GM23338 (cell line): ENCODE data around the gene NDUFV1. TPM values are rescaled to one million over a fixed set of nuclear protein-coding genes. Genes with fewer than 3 reads are reported as not detected.

Experiments
- ATAC-seq: fragments of 200-7000 bp; cut with Tn5 transposase; 3 replicates; pipeline ENCODE4 v1.9.1; 2020
- DNase-seq: peaks from one replicate; pipeline ENCODE4 v3.0.0-alpha.2; 2015; ENCODE audit warnings: low spot score
- H2AFZ ChIP-seq: fragments of 200-600 bp; sonication (generic); 2 replicates; pipeline ENCODE4 v1.8.0; 2016; ENCODE audit warnings: antibody characterized with exemption, mild to moderate bottlenecking, moderate library complexity
- H3F3A ChIP-seq: fragments of 200-600 bp; sonication (generic); replicated peaks from 2 replicates; pipeline ENCODE4 v1.8.0; 2017; ENCODE audit warnings: antibody characterized with exemption, mixed run types, low read depth
- H3K27ac ChIP-seq: fragments of 200-600 bp; sonication (generic); 2 replicates; pipeline ENCODE4 v1.6.1; 2016; ENCODE audit warnings: low read depth
- H3K27me3 ChIP-seq: fragments of 200-600 bp; sonication (generic); 2 replicates; pipeline ENCODE4 v1.8.0; 2016; ENCODE audit warnings: mild to moderate bottlenecking, mixed run types, moderate library complexity; ENCODE audit not compliant: insufficient read depth
- H3K36me3 ChIP-seq: fragments of 200-600 bp; sonication (generic); 2 replicates; pipeline ENCODE4 v1.8.0; 2016; ENCODE audit warnings: mild to moderate bottlenecking; ENCODE audit not compliant: insufficient read depth
- H3K4me1 ChIP-seq: fragments of 200-600 bp; sonication (generic); 2 replicates; pipeline ENCODE4 v1.8.0; 2016; ENCODE audit warnings: mild to moderate bottlenecking, moderate library complexity; ENCODE audit not compliant: insufficient read depth
- H3K4me2 ChIP-seq: fragments of 200-600 bp; sonication (generic); 2 replicates; pipeline ENCODE4 v1.7.1; 2017; ENCODE audit warnings: mixed run types
- H3K4me3 ChIP-seq: fragments of 200-600 bp; sonication (generic); 2 replicates; pipeline ENCODE4 v1.6.1; 2016; ENCODE audit warnings: mixed run types
- H3K79me2 ChIP-seq: fragments of 200-600 bp; sonication (generic); replicated peaks from 2 replicates; pipeline ENCODE4 v1.8.0; 2017; ENCODE audit warnings: mild to moderate bottlenecking; ENCODE audit not compliant: insufficient read depth
- H3K9me2 ChIP-seq: fragments of 200-600 bp; sonication (generic); 2 replicates; pipeline ENCODE4 v1.8.0; 2017; ENCODE audit not compliant: insufficient read depth
- H4K20me1 ChIP-seq: fragments of 200-600 bp; sonication (generic); replicated peaks from 2 replicates; pipeline ENCODE4 v1.8.0; 2017; ENCODE audit warnings: mild to moderate bottlenecking; ENCODE audit not compliant: insufficient read depth
- H3K27ac Mint-ChIP-seq: 2 replicates; pipeline ENCODE4 v1.8.0; 2020; ENCODE audit warnings: inconsistent platforms, mild to moderate bottlenecking, moderate library complexity, mixed read lengths
- H3K27me3 Mint-ChIP-seq: 3 replicates; pipeline ENCODE4 v1.8.0; 2022; ENCODE audit warnings: low read depth, mild to moderate bottlenecking, moderate library complexity, mixed read lengths, inconsistent platforms; ENCODE audit not compliant: insufficient read depth, poor library complexity
- H3K36me3 Mint-ChIP-seq: 3 replicates; pipeline ENCODE4 v1.8.0; 2021; ENCODE audit warnings: low read depth, mild to moderate bottlenecking, inconsistent platforms, moderate library complexity, mixed read lengths
- H3K4me1 Mint-ChIP-seq: 3 replicates; pipeline ENCODE4 v1.8.0; 2020; ENCODE audit warnings: mild to moderate bottlenecking, inconsistent platforms, mixed read lengths
- H3K4me3 Mint-ChIP-seq: 3 replicates; pipeline ENCODE4 v1.8.0; 2021; ENCODE audit warnings: moderate library complexity, mild to moderate bottlenecking, inconsistent platforms, mixed read lengths
- H3K9me3 Mint-ChIP-seq: 3 replicates; pipeline ENCODE4 v1.8.0; 2020; ENCODE audit warnings: moderate library complexity, mild to moderate bottlenecking, inconsistent platforms, mixed read lengths
- CREB1 ChIP-seq: fragments of 250-450 bp; sonication (Bioruptor Pico); IDR thresholded peaks from 2 replicates; pipeline ENCODE4 v1.5.0; 2020; ENCODE audit warnings: low read depth, mild to moderate bottlenecking, moderate library complexity
- ETS1 ChIP-seq: IDR thresholded peaks from 2 replicates; pipeline ENCODE4 v1.6.1; 2016; ENCODE audit warnings: antibody characterized with exemption
- EZH2 ChIP-seq: fragments of 200-600 bp; sonication (generic); IDR thresholded peaks from one replicate; pipeline ENCODE4 v1.8.0; 2017; ENCODE audit warnings: antibody characterized with exemption, mild to moderate bottlenecking, low read depth; ENCODE audit not compliant: unreplicated experiment
- EZH2phosphoT487 ChIP-seq: fragments of 200-600 bp; sonication (generic); IDR thresholded peaks from one replicate; pipeline ENCODE4 v1.8.1; 2018; ENCODE audit warnings: antibody characterized with exemption; ENCODE audit not compliant: unreplicated experiment
- JUNB ChIP-seq: IDR thresholded peaks from one replicate; pipeline ENCODE4 v1.6.1; 2016; ENCODE audit warnings: antibody characterized with exemption; ENCODE audit not compliant: unreplicated experiment
- NANOG ChIP-seq: IDR thresholded peaks from 2 replicates; pipeline ENCODE4 v1.6.1; 2016; ENCODE audit warnings: antibody characterized with exemption, borderline replicate concordance
- POLR2AphosphoS5 ChIP-seq: IDR thresholded peaks from 2 replicates; pipeline ENCODE4 v1.6.1; 2016; ENCODE audit warnings: antibody characterized with exemption, low read depth
- REST ChIP-seq: IDR thresholded peaks from one replicate; pipeline ENCODE4 v1.6.1; 2018; ENCODE audit warnings: antibody characterized with exemption; ENCODE audit not compliant: unreplicated experiment
- STAT1 ChIP-seq: IDR thresholded peaks from one replicate; pipeline ENCODE4 v1.6.1; 2016; ENCODE audit warnings: antibody characterized with exemption; ENCODE audit not compliant: unreplicated experiment
- ZNF114 ChIP-seq: fragments of 250-450 bp; sonication (Bioruptor Pico); IDR thresholded peaks from 2 replicates; pipeline ENCODE4 v1.5.0; 2020; ENCODE audit warnings: mild to moderate bottlenecking, moderate library complexity
- ZNF331 ChIP-seq: fragments of 250-450 bp; sonication (Bioruptor Pico); IDR thresholded peaks from 2 replicates; pipeline ENCODE4 v1.5.0; 2020; ENCODE audit warnings: low read depth, mild to moderate bottlenecking, moderate library complexity
- ZNF462 ChIP-seq: fragments of 250-450 bp; sonication (Bioruptor Pico); IDR thresholded peaks from 2 replicates; pipeline ENCODE4 v1.5.0; 2020; ENCODE audit warnings: mild to moderate bottlenecking, moderate library complexity
- polyA plus RNA-seq: library from polyadenylated mRNA; unstranded; fragments of >200 nt; fragmentation: Nextera tagmentation; extraction: Ambion mirVana; gene quantifications from 2 replicates; pipeline ENCODE4 v1.2.1, GENCODE V29; 2016
- total RNA-seq: library from RNA; depleted of rRNA; stranded (reverse); fragments of >200 nt; shearing (Covaris generic); gene quantifications from 2 replicates; pipeline ENCODE4 v1.2.3, GENCODE V29; 2014
- TF ChIP-seq, protein P1 (sequence below), 2 experiments: fragments of 200-600 bp in 1 of 2; sonication (generic) in 1 of 2; conservative IDR thresholded peaks; 2 replicates each; pipeline versions ENCODE4 v1.5.1 to v1.6.1; 2016 to 2017; ENCODE audit warnings: antibody characterized with exemption in 2 of 2, low read depth in 2 of 2, mild to moderate bottlenecking in 2 of 2, moderate library complexity in 1 of 2

Gene NDUFV1
- total and polyA plus RNA-seq, 2 experiments from 2014 or later = 104 to 241 TPM

- peaks cover 9% of the 10 kb centered on the region for H3K27me3 Mint-ChIP-seq
- DNase-seq (no peak), ATAC-seq (no peak)
- no peaks in the 10 kb centered on the region for H3K36me3 Mint-ChIP-seq
- H3K27ac ChIP-seq = no peak overlapping the region
- no peaks in the 10 kb centered on the region; the same call in 1 of the 3 replicates for H3K9me3 Mint-ChIP-seq
- no peaks in the 10 kb centered on the region for H4K20me1 ChIP-seq
- no peaks in the 10 kb centered on the region for H3K4me1 ChIP-seq
- H3K27ac Mint-ChIP-seq = no peak overlapping the region
- H3K36me3 ChIP-seq = no peaks in the 10 kb centered on the region
- no peak overlapping the region for H3K4me3 Mint-ChIP-seq
- TF ChIP-seq ETS1 = no peak
- TF ChIP-seq, protein P1, sequence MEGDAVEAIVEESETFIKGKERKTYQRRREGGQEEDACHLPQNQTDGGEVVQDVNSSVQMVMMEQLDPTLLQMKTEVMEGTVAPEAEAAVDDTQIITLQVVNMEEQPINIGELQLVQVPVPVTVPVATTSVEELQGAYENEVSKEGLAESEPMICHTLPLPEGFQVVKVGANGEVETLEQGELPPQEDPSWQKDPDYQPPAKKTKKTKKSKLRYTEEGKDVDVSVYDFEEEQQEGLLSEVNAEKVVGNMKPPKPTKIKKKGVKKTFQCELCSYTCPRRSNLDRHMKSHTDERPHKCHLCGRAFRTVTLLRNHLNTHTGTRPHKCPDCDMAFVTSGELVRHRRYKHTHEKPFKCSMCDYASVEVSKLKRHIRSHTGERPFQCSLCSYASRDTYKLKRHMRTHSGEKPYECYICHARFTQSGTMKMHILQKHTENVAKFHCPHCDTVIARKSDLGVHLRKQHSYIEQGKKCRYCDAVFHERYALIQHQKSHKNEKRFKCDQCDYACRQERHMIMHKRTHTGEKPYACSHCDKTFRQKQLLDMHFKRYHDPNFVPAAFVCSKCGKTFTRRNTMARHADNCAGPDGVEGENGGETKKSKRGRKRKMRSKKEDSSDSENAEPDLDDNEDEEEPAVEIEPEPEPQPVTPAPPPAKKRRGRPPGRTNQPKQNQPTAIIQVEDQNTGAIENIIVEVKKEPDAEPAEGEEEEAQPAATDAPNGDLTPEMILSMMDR (conservative IDR thresholded peaks at IDR 0.05; ENCODE audit: low read depth in 2 of 2) = no peak
- TF ChIP-seq ZNF114 (CRISPR knock-in tag) = no peak
- TF ChIP-seq CREB1 (CRISPR knock-in tag) = no peak
- TF ChIP-seq ZNF462 (CRISPR knock-in tag) = no peak
- no peak for TF ChIP-seq EZH2phosphoT487
- TF ChIP-seq EZH2 = no peak
- no peak for TF ChIP-seq JUNB
- TF ChIP-seq ZNF331 (CRISPR knock-in tag) = no peak
- TF ChIP-seq STAT1 = no peak
- no peak for TF ChIP-seq REST
- TF ChIP-seq POLR2AphosphoS5 = no peak
- TF ChIP-seq NANOG = no peak
- H3F3A ChIP-seq = 0 out of 2 replicates have a peak, but pooled peaks cover 4% of the 10 kb centered on the region
- H3K27me3 ChIP-seq = no peaks in the 10 kb centered on the region
- H3K4me3 ChIP-seq = no peak overlapping the region
- no peaks in the 10 kb centered on the region for H3K9me2 ChIP-seq
- H3K79me2 ChIP-seq = no peaks in the 10 kb centered on the region
- H2AFZ ChIP-seq = no peak overlapping the region
- H3K4me1 Mint-ChIP-seq = peaks cover 9% of the 10 kb centered on the region; the same call in 2 of the 3 replicates
- H3K4me2 ChIP-seq = no peak overlapping the region
These were observed 40.0 kb downstream of the NDUFV1 start for GRCh38 chr11:67646535-67647336.
